ENCODE results near the gene OR5K4.

- TF ChIP-seq CTCF (IDR thresholded peaks at IDR 0.05), result no peak
- TF ChIP-seq POLR2A (IDR thresholded peaks at IDR 0.05), result no peak
These were observed 28.6 kb upstream of the OR5K4 start for GRCh38 chr3:98325055-98325454.
